Hematopoietic multipotent progenitor cell treated with erythropoietin and hydrocortisone succinate and interleukin-3 and kit ligand, for 4 days (in vitro differentiated cells): ENCODE measurements around the gene MRPS12.
"Not testable (repeated sequence)": the region's sequence is repeated elsewhere in the genome, so short reads cannot be mapped to it uniquely, and the experiment has no call there.

Experiments
- DNase-seq: peaks from one replicate; pipeline ENCODE4 v3.0.0-alpha.2; 2015

The MRPS12 gene

DNA sequence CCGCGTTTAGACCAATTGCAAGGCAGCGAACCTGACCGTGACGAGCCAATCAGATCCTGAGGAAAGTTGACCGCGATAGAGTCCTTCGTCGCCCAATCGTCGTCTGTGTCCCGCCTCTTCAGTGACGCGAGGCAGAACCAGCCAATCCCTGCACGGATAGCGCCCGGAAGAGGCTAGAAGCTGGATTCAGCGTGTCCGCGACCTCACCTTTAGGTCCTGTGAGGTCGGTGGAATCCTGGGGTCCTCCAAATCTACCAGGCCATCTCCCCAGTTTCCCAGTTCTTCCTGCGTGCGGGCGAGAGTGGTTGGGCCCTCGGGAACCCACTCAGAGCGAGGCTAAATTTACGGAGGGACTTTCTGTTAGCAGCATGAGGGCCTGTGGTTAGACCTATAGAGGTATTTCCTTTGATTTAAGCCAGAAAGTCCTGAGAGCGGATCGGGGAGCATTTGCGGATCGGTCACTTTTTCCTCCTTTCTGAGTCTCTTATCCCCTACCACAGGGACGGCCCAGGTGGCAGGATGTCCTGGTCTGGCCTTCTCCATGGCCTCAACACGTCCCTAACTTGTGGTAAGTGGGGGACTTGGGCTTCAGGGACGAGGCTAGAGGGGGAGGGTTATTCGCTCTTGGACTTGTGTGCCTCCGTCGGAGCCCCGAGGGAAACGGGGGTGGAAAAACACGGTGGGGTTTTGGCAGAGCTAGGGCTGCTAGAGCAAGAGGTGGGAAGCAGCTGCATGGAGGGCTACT, at the start of gene MRPS12:
Gene MRPS12, plus strand, starts transcription at position 169 of the 745 bp plus-strand sequence. Its CDS starts 351 bp downstream, at position 520.
- DNase-seq, result peak; percentile 100

GRCh38 chr19:38883286-38883685, 47.5 kb upstream of the MRPS12 start:
- DNase-seq, result no peak

DNA sequence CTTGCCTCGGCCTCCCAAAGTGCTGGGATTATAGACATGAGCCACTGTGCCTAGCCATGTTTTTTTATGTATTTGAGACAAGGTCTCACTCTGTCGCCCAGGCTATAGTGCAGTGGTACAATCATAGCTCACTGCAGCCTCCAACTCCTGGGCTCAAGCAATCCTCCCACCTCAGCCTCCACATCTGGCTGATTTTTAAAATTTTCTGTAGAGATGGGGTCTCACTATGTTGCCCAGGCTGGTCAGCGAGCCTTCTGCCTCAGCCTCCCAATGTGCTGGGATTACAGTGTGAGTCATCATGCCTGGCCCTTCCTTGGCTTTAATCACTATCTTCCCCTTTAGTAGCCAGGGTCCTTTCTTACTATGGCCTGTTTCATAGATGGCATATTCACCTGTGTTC, 46.1 kb upstream of the MRPS12 start:
- not testable (repeated sequence) for DNase-seq

GRCh38 chr19:38888876-38889275, 41.9 kb upstream of the MRPS12 start:
- no peak for DNase-seq

GRCh38 chr19:38889803-38890202, 40.9 kb upstream of the MRPS12 start:
- DNase-seq, result no peak

- DNase-seq, result no peak
Observed at GRCh38 chr19:38890686-38891085, 40.1 kb upstream of the MRPS12 start.

DNA sequence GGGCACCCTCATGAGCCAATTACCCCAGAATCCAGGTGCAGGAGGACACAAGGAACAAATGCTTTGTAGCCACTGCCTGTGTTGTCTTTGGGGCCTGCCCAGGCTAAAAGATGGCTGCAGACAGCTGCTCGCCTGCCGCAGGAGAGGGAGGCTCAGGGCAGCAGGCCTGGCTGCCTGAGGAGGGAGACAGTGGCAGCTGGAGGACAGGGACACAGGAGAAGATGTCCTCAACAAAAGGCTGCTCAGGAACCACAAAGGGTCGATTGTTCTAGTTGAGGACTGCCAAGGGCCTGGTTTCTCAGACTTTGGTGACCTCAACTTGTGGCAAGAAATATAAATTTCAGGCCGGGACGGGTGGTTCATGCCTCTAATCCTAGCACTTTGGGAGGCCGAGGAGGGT, 39.0 kb upstream of the MRPS12 start:
- DNase-seq, result no peak

DNA sequence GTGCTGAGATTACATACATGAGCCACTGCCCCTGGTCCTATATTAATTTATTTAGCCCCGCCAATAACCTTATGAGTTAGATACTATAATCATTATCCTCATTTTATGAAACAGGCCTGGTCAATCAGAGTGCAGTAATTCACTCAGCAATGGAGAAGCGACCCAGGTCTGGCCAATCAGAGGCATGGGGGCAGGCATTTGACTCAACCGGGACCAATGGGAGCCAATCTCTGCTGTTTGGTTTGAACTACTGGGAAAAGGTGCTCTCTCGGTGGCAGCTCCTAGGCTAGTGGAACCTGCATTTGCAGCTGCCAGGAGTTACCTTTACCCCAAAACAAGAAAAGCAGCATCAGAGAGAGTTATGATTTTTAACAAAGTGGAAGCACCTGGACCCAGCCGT, 37.9 kb upstream of the MRPS12 start:
- DNase-seq, result no peak

GRCh38 chr19:38893341-38893771, 37.4 kb upstream of the MRPS12 start:
- no peak for DNase-seq

DNA sequence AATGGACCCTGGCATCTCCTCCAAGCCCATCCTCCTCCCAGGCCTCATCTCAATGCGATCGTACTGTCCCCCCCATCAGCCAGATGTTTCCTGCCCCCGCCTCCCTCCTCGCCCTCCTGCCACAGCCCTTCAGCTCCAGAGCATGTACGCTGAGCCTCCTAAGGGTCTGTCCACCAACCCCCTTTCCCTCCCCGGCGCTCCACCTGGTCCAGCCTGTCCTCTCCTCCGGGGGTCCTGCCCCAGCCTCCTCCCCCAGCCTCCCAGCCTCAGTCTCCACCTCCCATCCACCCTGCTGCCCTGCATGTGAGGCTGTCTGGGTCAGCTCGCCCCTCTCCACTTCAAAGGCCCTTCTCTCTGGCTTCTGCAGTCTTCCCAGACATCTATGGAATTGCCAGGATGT, 35.8 kb upstream of the MRPS12 start:
- no peak for DNase-seq

- DNase-seq, result peak; percentile 33
Observed at GRCh38 chr19:38898788-38899446, 31.8 kb upstream of the MRPS12 start.

- peak; percentile 100 for DNase-seq
Observed at GRCh38 chr19:38899447-38900201, 31.1 kb upstream of the MRPS12 start, which contains the start of the genes NFKBIB and SIRT2. NFKBIB (plus strand) TSS chr19:38899969; CDS start chr19:38900033, 64 bp downstream. SIRT2 (minus strand) TSS chr19:38899618; CDS start chr19:38899521, 97 bp downstream.

DNA sequence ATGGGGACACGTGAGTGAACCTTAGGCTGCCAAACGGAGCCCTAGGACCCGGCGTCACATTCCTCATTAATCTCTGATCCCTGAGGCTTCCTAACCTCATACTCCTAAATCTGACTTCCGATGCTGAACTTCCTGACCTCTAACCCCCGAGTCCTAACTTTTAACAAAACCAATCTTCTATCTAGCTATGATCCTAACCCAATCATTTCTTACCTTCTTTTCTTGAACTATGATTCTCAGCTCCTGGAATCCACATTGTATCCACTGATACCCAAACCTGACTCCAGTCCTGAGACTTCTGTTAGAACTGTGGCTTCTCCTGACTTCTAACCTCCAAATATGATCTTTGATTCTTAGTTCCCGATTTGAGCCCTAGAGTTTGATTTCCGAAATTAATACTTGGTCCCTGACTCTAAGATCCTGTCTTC, 30.5 kb upstream of the MRPS12 start:
- DNase-seq, result no peak

DNA sequence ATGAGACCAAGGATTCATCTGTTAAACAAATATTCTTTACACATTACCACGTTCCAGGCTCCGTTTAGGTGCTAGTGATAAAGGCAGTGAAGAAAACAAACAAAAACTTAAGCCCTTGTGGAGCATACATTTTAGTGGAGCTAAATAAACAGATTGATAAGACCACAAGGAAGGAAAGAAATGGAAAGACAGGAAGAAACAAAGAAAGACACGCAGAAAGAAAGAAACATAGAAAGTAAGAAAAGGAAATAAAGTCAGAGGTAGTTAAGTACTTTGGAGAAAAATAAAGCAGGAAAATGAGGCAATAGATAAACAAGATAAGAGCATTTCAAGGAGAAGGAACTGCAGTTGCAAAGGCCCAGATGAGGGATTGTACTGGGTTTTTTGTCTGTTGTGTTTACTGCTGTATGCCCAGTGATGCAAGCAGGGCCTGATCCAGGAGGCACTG, 30.0 kb upstream of the MRPS12 start:
- no peak for DNase-seq

- DNase-seq, result no peak
Observed at GRCh38 chr19:38901683-38902082, 29.1 kb upstream of the MRPS12 start.

- DNase-seq, result no peak
Observed at GRCh38 chr19:38904581-38905539, 25.9 kb upstream of the MRPS12 start.

- DNase-seq, result no peak
Observed at GRCh38 chr19:38905620-38906019, 25.1 kb upstream of the MRPS12 start.

DNA sequence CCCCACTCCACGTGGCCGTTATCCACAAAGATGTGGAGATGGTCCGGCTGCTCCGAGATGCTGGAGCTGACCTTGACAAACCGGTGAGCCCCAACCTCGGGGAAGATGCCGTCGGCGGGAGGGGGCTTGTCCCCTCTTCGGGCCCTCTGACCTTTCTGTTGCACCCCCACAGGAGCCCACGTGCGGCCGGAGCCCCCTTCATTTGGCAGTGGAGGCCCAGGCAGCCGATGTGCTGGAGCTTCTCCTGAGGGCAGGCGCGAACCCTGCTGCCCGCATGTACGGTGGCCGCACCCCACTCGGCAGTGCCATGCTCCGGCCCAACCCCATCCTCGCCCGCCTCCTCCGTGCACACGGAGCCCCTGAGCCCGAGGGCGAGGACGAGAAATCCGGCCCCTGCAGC, 23.5 kb upstream of the MRPS12 start:
- no peak for DNase-seq

DNA sequence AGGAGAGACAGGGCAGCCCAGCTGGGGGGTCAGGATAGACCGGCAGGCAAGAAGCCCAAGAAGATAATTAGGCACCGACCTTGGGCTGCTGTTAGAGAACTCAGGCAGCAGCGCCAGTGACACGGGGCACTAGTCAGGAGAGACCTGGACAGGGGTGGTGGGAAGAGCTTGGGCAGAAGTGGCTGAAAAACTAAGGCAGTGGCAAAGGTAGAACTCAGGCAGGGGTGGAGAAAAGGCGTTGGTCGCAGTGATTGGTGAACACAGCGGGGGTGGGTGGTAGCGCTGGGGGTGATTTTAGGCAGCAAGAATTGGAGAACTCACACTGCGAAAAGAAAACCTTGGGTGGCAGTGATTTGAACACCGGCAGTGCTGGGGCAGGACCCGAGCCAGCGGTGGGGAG, 23.1 kb upstream of the MRPS12 start:
- DNase-seq, result no peak

DNA sequence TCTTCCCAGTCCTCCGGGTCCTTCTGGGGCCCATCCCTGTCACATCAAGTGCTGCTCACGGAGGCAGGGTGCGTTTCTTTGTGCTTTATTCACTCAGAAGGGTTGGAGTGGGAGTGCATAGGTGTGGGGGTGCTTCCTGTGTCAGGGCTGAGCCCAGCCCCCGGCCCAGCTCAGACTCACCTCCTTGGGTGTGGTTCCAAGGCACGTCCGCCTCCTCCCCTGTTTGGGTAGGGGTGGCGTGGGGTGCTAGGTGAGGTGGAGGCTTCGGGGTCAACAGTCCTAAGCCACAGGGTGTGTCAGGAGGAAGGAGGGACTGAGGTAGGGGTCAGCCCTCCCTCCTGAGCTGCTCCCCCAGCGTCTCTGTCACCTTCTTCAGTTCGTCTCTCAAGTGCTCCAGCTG, 21.8 kb upstream of the MRPS12 start:
- DNase-seq, result no peak

- DNase-seq, result no peak
Observed at GRCh38 chr19:38910488-38910887, 20.3 kb upstream of the MRPS12 start.

DNA sequence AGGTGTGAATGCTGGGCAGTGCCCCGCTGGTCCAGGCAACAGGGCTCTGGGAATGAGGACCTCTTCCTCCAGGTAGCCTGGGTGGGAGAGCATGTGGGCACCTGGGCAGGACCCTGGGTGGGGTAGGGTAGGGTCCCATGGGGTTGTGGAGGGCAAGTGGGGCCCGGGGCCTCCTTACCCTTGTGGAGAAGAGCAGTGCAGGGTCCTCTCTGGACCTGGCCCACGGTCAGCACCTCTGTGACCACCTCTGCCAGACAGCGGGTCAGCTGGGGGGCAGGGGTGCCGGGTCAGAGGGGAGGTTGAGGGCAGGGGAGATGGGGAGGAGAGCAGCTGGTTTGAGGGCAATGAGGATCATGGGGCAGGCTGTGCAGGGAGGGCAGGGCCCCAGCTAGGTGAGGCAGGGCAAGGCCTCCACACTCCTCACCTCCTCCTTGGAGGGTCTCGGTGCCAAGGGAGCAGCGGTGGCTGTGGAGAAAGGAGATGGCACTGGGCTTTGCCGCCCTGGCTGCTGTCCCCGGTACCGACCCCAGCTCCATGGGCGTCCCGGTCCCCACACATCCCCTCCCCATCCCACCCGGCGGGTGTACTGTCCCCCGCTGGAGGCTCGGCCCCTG, 19.2 kb upstream of the MRPS12 start:
- no peak for DNase-seq
